WI38 (cell line): ENCODE measurements around the gene SLC39A11.

Experiments used
- H3K4me3 ChIP-seq: 2 replicates; pipeline ENCODE4 v1.5.1; 2011; ENCODE audit warnings: low read depth, mild to moderate bottlenecking, control low read depth, low read length
- TF ChIP-seq, protein P1 (sequence below): IDR thresholded peaks from 2 replicates; pipeline ENCODE4 v1.5.1; 2012; ENCODE audit warnings: low read depth, mild to moderate bottlenecking, control low read depth, low read length

SLC39A11 gene

DNA sequence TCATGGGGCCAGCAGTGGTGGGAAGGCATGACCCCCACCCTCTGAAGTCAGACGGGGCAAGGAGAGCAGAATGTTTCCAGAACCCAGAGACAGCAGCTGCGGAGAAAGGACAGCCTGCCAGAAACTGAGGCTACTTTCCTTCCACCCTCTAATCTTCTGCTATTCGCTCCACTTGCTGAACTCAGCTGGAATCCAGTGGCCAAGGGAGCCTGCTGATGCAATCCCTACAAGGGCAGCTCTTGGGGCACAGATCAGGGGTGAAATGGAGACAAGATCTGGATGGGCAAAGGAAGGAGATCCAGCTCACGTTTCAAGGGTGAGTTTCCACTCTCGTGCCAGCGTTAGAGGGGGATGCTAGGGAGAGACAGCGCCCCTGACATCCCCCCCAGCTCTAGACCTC lies 479.1 kb downstream of the SLC39A11 start:
- TF ChIP-seq, protein P1, sequence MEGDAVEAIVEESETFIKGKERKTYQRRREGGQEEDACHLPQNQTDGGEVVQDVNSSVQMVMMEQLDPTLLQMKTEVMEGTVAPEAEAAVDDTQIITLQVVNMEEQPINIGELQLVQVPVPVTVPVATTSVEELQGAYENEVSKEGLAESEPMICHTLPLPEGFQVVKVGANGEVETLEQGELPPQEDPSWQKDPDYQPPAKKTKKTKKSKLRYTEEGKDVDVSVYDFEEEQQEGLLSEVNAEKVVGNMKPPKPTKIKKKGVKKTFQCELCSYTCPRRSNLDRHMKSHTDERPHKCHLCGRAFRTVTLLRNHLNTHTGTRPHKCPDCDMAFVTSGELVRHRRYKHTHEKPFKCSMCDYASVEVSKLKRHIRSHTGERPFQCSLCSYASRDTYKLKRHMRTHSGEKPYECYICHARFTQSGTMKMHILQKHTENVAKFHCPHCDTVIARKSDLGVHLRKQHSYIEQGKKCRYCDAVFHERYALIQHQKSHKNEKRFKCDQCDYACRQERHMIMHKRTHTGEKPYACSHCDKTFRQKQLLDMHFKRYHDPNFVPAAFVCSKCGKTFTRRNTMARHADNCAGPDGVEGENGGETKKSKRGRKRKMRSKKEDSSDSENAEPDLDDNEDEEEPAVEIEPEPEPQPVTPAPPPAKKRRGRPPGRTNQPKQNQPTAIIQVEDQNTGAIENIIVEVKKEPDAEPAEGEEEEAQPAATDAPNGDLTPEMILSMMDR, result no peak
- no peak overlapping the region for H3K4me3 ChIP-seq

DNA sequence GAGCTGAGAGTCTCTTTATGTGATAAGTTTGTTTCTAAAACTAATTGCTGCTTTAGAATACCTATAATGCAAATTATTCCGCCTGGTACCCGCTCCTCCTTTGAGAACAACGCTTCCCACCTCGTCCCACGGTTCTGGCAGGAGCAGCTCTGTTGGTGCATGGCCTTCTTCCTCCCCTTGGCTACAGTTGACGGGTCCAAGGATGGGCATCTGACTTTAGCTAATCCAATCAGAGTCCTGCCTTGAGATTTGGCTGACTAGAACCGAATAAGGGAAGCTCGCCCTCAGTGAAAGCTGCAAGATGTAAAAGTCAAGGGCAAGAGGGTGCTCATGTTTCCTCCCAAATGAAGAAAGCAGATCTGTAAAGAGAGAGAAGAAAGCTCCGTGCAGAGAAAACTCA lies 481.3 kb downstream of the SLC39A11 start:
- TF ChIP-seq, protein P1, result no peak

DNA sequence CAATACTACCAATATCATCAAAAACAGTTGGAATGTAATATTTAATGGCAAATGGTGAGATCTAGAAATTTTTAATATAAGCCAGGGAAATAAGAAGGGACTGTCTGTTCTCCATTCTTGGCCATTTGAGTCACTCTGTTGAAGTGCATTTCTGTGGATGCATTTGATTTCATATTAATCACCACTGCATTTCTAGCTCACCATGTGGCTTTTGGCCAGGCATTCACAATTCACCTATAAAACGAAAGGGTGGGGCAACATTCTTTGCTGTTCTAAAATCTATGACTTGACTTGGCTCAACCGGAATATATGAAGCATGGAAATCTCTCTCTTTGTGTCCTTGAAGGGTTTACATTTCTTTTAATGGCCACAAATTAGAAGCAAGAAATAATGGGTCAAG lies 483.0 kb downstream of the SLC39A11 start:
- H3K4me3 ChIP-seq, result no peak overlapping the region
- TF ChIP-seq, protein P1, result no peak

More for the DNA sequence above, 481.3 kb downstream of the SLC39A11 start:
- no peak overlapping the region for H3K4me3 ChIP-seq

DNA sequence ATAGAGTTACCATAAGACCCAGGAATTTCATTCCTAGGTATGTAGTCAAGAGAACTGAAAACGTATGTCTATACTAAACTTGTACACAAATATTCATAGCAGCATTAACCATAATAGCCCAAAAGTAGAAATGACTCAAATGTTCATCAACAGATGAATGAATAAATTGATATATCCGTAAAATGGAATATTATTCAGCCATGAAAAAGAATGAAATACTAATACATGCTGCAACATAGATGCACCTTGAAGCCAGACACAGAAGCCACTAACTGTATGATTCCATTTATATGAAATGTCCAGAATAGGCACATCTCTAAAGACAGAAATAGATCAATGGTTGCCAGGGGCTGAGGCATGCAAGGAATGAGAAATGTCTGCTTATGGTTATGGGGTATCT lies 484.1 kb downstream of the SLC39A11 start:
- H3K4me3 ChIP-seq, result no peak overlapping the region
- TF ChIP-seq, protein P1, result no peak

DNA sequence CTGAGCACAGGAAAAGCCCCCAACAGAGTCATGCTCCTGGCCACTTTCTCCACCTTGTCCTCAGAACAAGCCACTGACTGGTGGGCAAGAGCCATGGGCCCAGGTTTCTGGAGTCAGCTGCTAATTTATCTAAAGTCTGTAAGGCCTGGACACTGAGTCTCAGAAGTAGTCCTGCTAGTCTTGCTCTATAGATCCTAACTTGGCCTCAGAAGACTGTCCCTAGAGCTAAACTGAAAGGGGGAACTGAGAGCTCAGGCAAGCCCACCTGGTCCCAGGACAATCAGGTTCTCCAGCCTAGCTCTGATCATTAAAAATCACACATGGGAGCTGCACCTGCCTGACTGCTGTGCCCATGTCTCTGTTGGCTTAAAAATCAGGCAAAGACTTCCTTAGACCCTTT lies 485.8 kb downstream of the SLC39A11 start:
- no peak overlapping the region for H3K4me3 ChIP-seq
- TF ChIP-seq, protein P1, result no peak

DNA sequence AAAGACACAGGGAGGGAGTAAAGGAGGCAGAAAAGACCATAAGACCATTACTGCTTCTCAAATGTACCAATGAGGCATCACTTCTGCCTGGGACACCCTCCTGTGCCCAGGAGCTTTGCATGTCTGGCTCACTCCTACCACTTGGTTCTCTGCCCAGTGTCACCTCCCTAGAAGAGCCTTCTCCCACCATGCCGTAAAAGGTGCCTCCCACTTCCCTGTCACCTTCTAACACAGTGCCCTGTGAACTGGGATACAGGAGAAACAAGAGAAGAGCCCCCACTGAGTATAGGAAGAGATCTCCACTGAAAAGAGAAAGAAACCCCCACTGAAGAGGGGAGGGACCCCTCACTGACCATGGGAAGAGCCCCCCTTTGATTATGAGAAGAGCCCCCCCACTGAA lies 486.9 kb downstream of the SLC39A11 start:
- no peak overlapping the region for H3K4me3 ChIP-seq
- TF ChIP-seq, protein P1, result no peak

DNA sequence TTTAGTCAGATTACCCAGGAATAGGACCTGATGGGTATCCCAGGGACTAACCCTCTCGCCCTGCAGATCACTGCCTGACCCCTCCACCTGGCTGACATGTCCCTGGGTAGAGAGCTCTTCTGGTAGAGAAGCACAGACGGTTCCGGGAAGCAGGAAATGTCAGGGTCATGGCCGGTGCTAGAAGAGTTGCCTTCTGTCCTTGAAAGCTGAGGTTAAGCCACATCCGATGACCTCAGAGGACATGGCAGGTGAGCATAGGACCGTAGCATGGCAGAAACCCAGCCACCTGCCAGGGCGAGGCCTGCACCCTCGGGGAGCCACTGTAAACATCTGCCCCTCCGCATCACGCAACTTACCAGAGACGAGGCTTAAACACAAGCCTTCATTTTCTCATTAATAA lies 488.0 kb downstream of the SLC39A11 start:
- no peak overlapping the region for H3K4me3 ChIP-seq
- TF ChIP-seq, protein P1, result no peak
